SHP77 (cell line): ENCODE results near the gene UBR3.

Source experiments
- DNase-seq, 2 experiments: peaks; one replicate each; lab custom pipeline; 2025; lab: John Stamatoyannopoulos, UW

Gene UBR3

GRCh38 chr2:170047331-170048065 lies 220.2 kb downstream of the UBR3 start:
- DNase-seq: no peak

GRCh38 chr2:170052151-170052550 lies 224.9 kb downstream of the UBR3 start:
- DNase-seq: no peak

GRCh38 chr2:170054997-170055396 lies 227.7 kb downstream of the UBR3 start:
- no peak for DNase-seq

DNA sequence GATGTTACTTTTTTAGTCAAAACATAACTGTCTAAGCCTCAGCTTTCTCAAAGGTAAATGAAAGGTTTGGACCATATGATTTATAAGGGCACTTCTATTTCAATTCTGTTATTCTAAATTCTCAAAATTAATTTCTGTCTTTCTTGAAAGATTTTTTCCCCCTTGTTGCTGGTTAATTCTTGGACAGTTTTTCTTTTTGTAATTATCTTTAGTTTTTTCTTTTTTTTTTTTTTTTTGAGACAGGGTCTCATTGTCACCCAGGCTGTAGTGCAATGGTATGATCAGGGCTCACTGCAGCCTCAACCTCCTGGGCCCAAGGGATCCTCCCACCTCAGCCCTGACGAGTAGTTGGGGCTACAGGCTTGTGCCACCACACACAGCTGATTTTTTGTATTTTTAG lies 229.6 kb downstream of the UBR3 start:
- no peak for DNase-seq

GRCh38 chr2:170063456-170064235 lies 236.4 kb downstream of the UBR3 start:
- DNase-seq: no peak

GRCh38 chr2:170070778-170071177 lies 243.5 kb downstream of the UBR3 start:
- no peak for DNase-seq

- DNase-seq: no peak
These were observed 246.0 kb downstream of the UBR3 start for GRCh38 chr2:170073288-170073687.

DNA sequence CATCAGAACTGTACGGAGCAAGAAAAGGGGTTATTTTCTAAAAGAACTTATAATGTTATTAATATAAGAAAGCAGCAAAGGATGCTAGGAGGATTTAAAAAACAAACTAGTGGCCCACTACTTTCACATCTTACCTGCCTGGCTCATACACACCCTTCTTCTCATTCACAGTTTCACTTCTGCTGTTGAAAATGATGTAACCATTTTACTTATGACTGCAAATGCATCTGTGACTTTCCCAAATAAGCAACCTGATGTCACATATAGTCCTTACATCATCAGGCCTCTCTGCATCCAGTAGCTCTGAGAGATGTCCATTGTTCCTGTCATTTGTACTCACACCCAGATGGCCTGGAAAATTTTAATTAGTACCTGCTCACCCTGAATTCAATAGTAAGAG lies 248.9 kb downstream of the UBR3 start:
- DNase-seq: no peak

- DNase-seq: no peak
These were observed 250.7 kb downstream of the UBR3 start for GRCh38 chr2:170077830-170078569.

GRCh38 chr2:170084820-170085491 lies 257.7 kb downstream of the UBR3 start:
- DNase-seq: no peak

GRCh38 chr2:170086117-170086688 lies 258.9 kb downstream of the UBR3 start:
- no peak for DNase-seq

DNA sequence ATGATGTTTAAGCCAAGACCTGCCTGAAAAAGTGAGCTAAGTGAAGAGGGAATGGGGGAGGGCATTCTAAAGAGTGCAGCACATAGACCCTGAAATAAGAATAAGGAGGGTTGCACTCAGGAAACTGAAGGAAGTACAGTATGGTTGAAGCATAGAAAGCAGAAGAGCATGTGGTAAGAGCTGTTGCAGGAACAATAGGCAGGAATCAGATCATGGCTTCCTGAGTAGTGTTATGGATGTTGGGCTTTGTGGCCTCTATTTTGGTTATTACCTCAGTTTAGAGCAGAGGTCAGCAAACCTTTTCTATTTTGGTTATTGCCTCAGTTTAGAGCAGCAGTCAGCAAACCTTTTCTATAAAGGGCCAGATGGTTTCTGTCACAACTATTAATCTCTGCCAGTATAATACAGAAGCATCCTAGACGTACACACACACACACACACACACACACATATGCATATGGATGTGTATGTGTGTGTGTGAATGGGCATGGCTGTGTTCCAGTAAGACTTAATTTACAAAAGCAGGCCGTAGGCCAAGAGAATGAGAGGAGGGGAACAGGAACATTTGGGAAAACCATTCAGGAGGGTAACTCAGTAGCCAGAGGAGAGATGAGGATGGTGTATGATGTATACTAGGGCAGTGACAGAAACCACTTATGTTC lies 259.6 kb downstream of the UBR3 start:
- DNase-seq: no peak

DNA sequence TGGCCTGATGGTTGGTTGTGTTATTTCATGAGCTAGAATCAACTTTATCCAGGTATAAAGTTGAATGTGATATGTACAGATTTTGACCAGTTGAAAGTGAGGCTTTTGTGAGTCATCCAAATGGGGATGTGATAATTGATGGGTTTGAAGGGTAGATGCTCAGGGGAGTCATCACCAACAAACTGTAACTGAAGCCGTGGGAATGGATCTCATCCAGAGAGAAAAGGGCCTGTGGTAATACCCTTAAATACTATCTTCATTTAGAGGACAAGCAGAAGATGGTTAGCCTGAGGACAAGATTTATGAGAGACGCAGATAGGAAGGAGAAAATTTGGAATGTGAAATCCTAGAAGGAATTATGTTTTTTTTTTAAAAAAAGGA lies 260.1 kb downstream of the UBR3 start:
- DNase-seq: no peak

- no peak for DNase-seq
These were observed 261.5 kb downstream of the UBR3 start for GRCh38 chr2:170088776-170089175.

GRCh38 chr2:170090229-170090628 lies 263.0 kb downstream of the UBR3 start:
- DNase-seq: no peak

DNA sequence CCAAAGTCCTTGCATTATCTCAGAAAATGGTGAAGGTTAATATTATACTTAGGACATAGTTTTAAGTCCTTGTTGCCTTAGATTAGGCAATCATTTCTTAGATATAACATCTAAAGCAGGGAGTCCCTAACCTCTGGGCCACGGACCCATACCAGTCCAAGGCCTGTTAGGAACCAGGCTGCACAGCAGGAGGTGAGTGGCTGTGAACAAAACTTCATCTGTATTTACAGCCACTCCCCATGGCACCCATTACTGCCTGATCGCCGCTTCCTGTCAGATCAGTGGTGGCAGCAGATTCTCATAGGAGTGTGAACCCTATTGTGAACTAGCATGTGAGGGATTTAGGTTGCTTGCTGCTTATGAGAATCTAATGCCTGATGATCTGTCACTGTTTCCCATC lies 264.2 kb downstream of the UBR3 start:
- DNase-seq: no peak

- DNase-seq: no peak
These were observed 265.3 kb downstream of the UBR3 start for GRCh38 chr2:170092436-170093060.

- DNase-seq: no peak
These were observed 268.1 kb downstream of the UBR3 start for GRCh38 chr2:170095380-170095779.

GRCh38 chr2:170098626-170099312 lies 271.5 kb downstream of the UBR3 start:
- no peak for DNase-seq

DNA sequence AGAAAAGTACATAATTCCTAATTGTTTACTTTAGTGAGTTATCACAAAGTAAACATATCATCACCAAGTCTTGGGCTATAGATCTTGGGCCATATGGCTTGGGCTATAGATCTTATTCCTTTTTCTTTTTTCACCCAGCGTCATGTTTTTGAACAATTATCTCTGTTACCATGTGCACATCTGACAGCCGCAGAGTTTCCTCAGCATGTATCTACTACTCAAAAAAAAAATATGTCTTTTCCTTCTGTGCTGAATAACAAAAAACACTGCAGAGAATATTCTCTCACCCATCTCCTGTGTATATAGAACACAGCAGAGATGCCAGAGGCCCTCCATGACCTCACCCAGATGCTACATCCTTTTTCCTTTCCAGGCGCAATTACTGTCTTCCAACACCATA lies 274.5 kb downstream of the UBR3 start:
- DNase-seq: peak; percentile 18 to 36
